GM19395 (cell line): ENCODE results near the gene LDB2.
"Not testable (repeated sequence)": the region's sequence is repeated elsewhere in the genome, so short reads cannot be mapped to it uniquely, and the experiment has no call there.

Experiments used
- ATAC-seq: cut with Tn5 transposase; IDR thresholded peaks from one replicate; pipeline ENCODE4 v1.9.1; 2021; ENCODE audit warnings: mild to moderate bottlenecking, moderate library complexity; ENCODE audit not compliant: unreplicated experiment

LDB2 gene

GRCh38 chr4:16897991-16898827 is at the start of gene LDB2:
Gene LDB2, minus strand, starts transcription at chr4:16898645.
- ATAC-seq = no peak

- ATAC-seq = no peak
These were observed 44.0 kb upstream of the LDB2 start for GRCh38 chr4:16942491-16942890.

GRCh38 chr4:16939178-16939577 is 40.7 kb upstream of the LDB2 start:
- ATAC-seq = no peak

- no peak for ATAC-seq
These were observed 40.1 kb upstream of the LDB2 start for GRCh38 chr4:16938512-16939040.

- ATAC-seq = no peak
These were observed 33.2 kb upstream of the LDB2 start for GRCh38 chr4:16931339-16932305.

- no peak for ATAC-seq
These were observed 27.8 kb upstream of the LDB2 start for GRCh38 chr4:16926214-16926613.

GRCh38 chr4:16918716-16919115 is 20.3 kb upstream of the LDB2 start:
- not testable (repeated sequence) for ATAC-seq

GRCh38 chr4:16916719-16917337 is 18.4 kb upstream of the LDB2 start:
- ATAC-seq = peak; percentile 100

GRCh38 chr4:16916031-16916430 is 17.6 kb upstream of the LDB2 start:
- ATAC-seq = no peak

GRCh38 chr4:16914208-16914607 is 15.8 kb upstream of the LDB2 start:
- no peak for ATAC-seq

- ATAC-seq = no peak
These were observed 14.5 kb upstream of the LDB2 start for GRCh38 chr4:16912896-16913295.

GRCh38 chr4:16909281-16909680 is 10.8 kb upstream of the LDB2 start:
- no peak for ATAC-seq

- no peak for ATAC-seq
These were observed 10.1 kb upstream of the LDB2 start for GRCh38 chr4:16908377-16909021.

- ATAC-seq = no peak
These were observed 1.9 kb upstream of the LDB2 start for GRCh38 chr4:16900325-16900724.

GRCh38 chr4:16896881-16897750 is 1.3 kb downstream of the LDB2 start:
- no peak for ATAC-seq

- no peak for ATAC-seq
These were observed 4.0 kb downstream of the LDB2 start for GRCh38 chr4:16894406-16894805.

GRCh38 chr4:16893141-16893651 is 5.2 kb downstream of the LDB2 start:
- no peak for ATAC-seq

- ATAC-seq = no peak
These were observed 7.8 kb downstream of the LDB2 start for GRCh38 chr4:16890651-16891050.

GRCh38 chr4:16889945-16890344 is 8.5 kb downstream of the LDB2 start:
- no peak for ATAC-seq
